K562 (cell line): Measurements from ENCODE around the gene FAM174C. TPM values are rescaled to one million over a fixed set of nuclear protein-coding genes. Genes with fewer than 3 reads are reported as not detected.

Source experiments
- BRCA1 ChIP-seq, 2 experiments: fragments of 450-650 bp in 1 of 2; sonication (generic) in 1 of 2; formaldehyde crosslinking in 1 of 2; IDR thresholded peaks; 2 replicates each; pipeline versions ENCODE4 v1.5.0 to v1.6.1; 2017 to 2020; ENCODE audit warnings: mild to moderate bottlenecking in 1 of 2, missing genetic modification reagents in 1 of 2
- CCNT2 ChIP-seq: IDR thresholded peaks from 2 replicates; pipeline ENCODE4 v1.6.1; 2011; ENCODE audit warnings: borderline replicate concordance, low read depth, mild to moderate bottlenecking, moderate library complexity, mixed read lengths, low read length; ENCODE audit not compliant: insufficient read length; ENCODE audit errors: extremely low read depth
- CHD2 ChIP-seq: IDR thresholded peaks from 2 replicates; pipeline ENCODE4 v1.6.1; 2011; ENCODE audit warnings: low read depth, low read length
- CREB3L1 ChIP-seq: fragments of 450-650 bp; IDR thresholded peaks from 2 replicates; pipeline ENCODE4 v1.6.1; 2014; ENCODE audit warnings: low read depth, mild to moderate bottlenecking, moderate library complexity, borderline replicate concordance
- FUS ChIP-seq: fragments of 200-400 bp; formaldehyde crosslinking; optimal IDR thresholded peaks from 2 replicates; pipeline ENCODE3; 2017; ENCODE audit warnings: low read depth, low read length
- HDAC8 ChIP-seq: fragments of 450-650 bp; IDR thresholded peaks from 2 replicates; pipeline ENCODE4 v1.6.1; 2016; ENCODE audit warnings: mild to moderate bottlenecking, missing genetic modification characterization, moderate library complexity, missing compliant biosample characterization
- JUN ChIP-seq, 2 experiments: sonication (generic) in 1 of 2; formaldehyde crosslinking in 1 of 2; IDR thresholded peaks; 2 replicates each; pipeline versions ENCODE4 v1.6.1 to v1.8.0; 2012 to 2022; ENCODE audit warnings: borderline replicate concordance in 2 of 2, mild to moderate bottlenecking in 2 of 2, improper control_type of control experiment in 1 of 2, low read depth in 1 of 2, low read length in 1 of 2, missing genetic modification reagents in 1 of 2
- MCM2 ChIP-seq: fragments of 450-650 bp; IDR thresholded peaks from 2 replicates; pipeline ENCODE4 v1.6.1; 2017; ENCODE audit warnings: low read depth, mild to moderate bottlenecking
- MECOM ChIP-seq: fragments of 250-450 bp; sonication (Bioruptor Pico); IDR thresholded peaks from 2 replicates; pipeline ENCODE4 v1.8.0; 2022; ENCODE audit warnings: inconsistent platforms
- MLX ChIP-seq, 2 experiments: fragments of 450-650 bp in 1 of 2; sonication (generic) in 1 of 2; formaldehyde crosslinking; conservative IDR thresholded peaks; 2 replicates each; pipeline versions ENCODE4 v1.4.0 to v1.8.1; 2020 to 2022; ENCODE audit warnings: mild to moderate bottlenecking in 1 of 2, missing genetic modification reagents in 1 of 2
- NFXL1 ChIP-seq: fragments of 450-650 bp; formaldehyde crosslinking; IDR thresholded peaks from 2 replicates; pipeline ENCODE4 v1.4.0; 2021; ENCODE audit warnings: mild to moderate bottlenecking
- PHB ChIP-seq: fragments of 250-450 bp; sonication (Bioruptor Pico); IDR thresholded peaks from 2 replicates; pipeline ENCODE4 v1.5.0; 2021
- RBM25 ChIP-seq: fragments of 200-400 bp; formaldehyde crosslinking; IDR thresholded peaks from 2 replicates; pipeline ENCODE4 v1.6.1; 2018; ENCODE audit warnings: low read length, low read depth, moderate library complexity; ENCODE audit not compliant: severe bottlenecking
- RBM39 ChIP-seq: fragments of 200-400 bp; formaldehyde crosslinking; optimal IDR thresholded peaks from 2 replicates; pipeline ENCODE3; 2018; ENCODE audit warnings: low read depth, low read length
- RFX1 ChIP-seq: fragments of 450-650 bp; IDR thresholded peaks from 2 replicates; pipeline ENCODE4 v1.6.1; 2016; ENCODE audit warnings: mild to moderate bottlenecking, moderate library complexity
- RHOXF2B ChIP-seq: fragments of 250-450 bp; sonication (Bioruptor Pico); conservative IDR thresholded peaks from 2 replicates; pipeline ENCODE4 v1.5.1; 2021
- SNRNP70 ChIP-seq: fragments of 200-400 bp; formaldehyde crosslinking; optimal IDR thresholded peaks from 2 replicates; pipeline ENCODE3; 2017; ENCODE audit warnings: low read depth, low read length
- ZBTB12 ChIP-seq: fragments of 250-450 bp; sonication (Bioruptor Pico); IDR thresholded peaks from 2 replicates; pipeline ENCODE4 v1.4.0; 2020
- ZNF436 ChIP-seq: fragments of 250-450, 450-650 bp; sonication (Bioruptor Pico); formaldehyde crosslinking; IDR thresholded peaks from 2 replicates; pipeline ENCODE4 v1.7.0; 2020; ENCODE audit warnings: mild to moderate bottlenecking
- polyA plus RNA-seq, 8 experiments: library from polyadenylated mRNA; depleted of rRNA in 4 of 8; stranded (reverse) in 5 of 8; unstranded in 3 of 8; fragments of >200 nt; fragmentation: Nextera tagmentation in 2 of 8; fragmentation: Illumina TruSeq in 1 of 8; extraction: Ambion mirVana in 2 of 8; extraction: Trizol in 1 of 8; gene quantifications; 2 replicates each; pipeline versions ENCODE4 v1.2.1 to v1.2.3, GENCODE V29; 2011 to 2014; ENCODE audit warnings: inconsistent platforms in 1 of 8, missing spikeins in 1 of 8
- total RNA-seq, 7 experiments: library from RNA; depleted of rRNA in 6 of 7; stranded (reverse); fragments of >200 nt in 6 of 7; fragmentation: Illumina TruSeq in 2 of 7; extraction: Trizol in 2 of 7; gene quantifications; 2 replicates each; pipeline versions ENCODE4 v1.2.1 to v1.2.3, GENCODE V29; 2011 to 2021; ENCODE audit warnings: low replicate concordance in 1 of 7
- TF ChIP-seq, protein P1 (sequence below): IDR thresholded peaks from 3 replicates; pipeline ENCODE4 v1.6.1; 2011; ENCODE audit warnings: borderline replicate concordance, mild to moderate bottlenecking, moderate library complexity; ENCODE audit not compliant: insufficient read length; ENCODE audit errors: extremely low read depth

FAM174C gene
- total and polyA plus RNA-seq, 9 of the 15 experiments (the other 6 are each of a cell fraction or from before 2014, with no cell fraction given) = 0.66 to 89.6 (median 20.3) TPM

DNA sequence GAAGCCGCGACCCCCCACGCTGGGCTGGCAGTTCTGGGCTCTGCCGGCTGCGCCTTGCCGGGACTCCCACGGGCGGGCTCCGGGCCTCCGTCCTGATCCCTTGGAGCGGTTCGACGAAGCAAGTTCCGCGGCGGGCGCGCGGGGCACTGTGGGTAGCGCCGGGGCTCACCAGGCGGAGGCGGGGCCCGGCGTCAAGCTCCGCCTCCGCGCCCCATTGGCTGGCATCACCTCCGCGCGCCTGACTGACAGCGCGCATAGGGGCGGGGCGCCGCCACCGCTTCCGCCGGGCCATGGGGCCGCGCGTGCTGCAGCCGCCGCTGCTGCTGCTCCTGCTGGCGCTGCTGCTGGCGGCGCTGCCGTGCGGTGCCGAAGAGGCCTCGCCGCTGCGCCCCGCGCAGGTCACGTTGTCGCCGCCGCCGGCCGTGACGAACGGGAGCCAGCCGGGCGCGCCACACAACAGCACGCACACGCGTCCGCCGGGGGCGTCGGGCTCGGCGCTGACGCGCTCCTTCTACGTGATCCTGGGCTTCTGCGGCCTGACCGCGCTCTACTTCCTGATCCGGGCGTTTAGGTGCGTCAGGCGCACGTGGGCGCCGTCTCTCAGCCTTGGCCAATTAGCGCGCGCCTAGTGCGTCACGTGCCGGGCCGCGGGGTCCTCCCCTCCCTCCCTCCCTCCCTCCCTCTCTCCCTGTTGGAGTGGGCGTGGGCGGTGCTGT, at the start of gene FAM174C (continued):
- TF ChIP-seq JUN (IDR thresholded peaks at IDR 0.05; ENCODE audit: borderline replicate concordance, low read depth, low read length) (peak; percentile 19; the same call in 1 of the 2 replicates), JUN (CRISPR knock-in tag; IDR thresholded peaks at IDR 0.05; ENCODE audit: borderline replicate concordance) (peak; percentile 73; the same call in 1 of the 2 replicates), NFXL1 (CRISPR knock-in tag) (no peak), BRCA1 (IDR thresholded peaks at IDR 0.05) (no peak), BRCA1 (CRISPR knock-in tag; IDR thresholded peaks at IDR 0.05) (no peak), RBM25 (peak; percentile 90), HDAC8 (tag) (no peak), ZBTB12 (peak; percentile 89), CREB3L1 (peak; percentile 33), ZNF436 (CRISPR knock-in tag) (no peak), FUS (no peak), CHD2 (no peak; the same call in 1 of the 2 replicates), CCNT2 (peak; percentile 91), SNRNP70 (no peak), MECOM (CRISPR knock-in tag) (no peak), RBM39 (no peak), PHB (CRISPR knock-in tag) (no peak), MLX (CRISPR knock-in tag; conservative IDR thresholded peaks at IDR 0.05) (no peak; a peak in 1 of 4 replicates), MCM2 (no peak), RFX1 (no peak), RHOXF2B (CRISPR knock-in tag) (0 out of 2 replicates have a peak, but pooled peaks have one; percentile 22)
- TF ChIP-seq, protein P1, sequence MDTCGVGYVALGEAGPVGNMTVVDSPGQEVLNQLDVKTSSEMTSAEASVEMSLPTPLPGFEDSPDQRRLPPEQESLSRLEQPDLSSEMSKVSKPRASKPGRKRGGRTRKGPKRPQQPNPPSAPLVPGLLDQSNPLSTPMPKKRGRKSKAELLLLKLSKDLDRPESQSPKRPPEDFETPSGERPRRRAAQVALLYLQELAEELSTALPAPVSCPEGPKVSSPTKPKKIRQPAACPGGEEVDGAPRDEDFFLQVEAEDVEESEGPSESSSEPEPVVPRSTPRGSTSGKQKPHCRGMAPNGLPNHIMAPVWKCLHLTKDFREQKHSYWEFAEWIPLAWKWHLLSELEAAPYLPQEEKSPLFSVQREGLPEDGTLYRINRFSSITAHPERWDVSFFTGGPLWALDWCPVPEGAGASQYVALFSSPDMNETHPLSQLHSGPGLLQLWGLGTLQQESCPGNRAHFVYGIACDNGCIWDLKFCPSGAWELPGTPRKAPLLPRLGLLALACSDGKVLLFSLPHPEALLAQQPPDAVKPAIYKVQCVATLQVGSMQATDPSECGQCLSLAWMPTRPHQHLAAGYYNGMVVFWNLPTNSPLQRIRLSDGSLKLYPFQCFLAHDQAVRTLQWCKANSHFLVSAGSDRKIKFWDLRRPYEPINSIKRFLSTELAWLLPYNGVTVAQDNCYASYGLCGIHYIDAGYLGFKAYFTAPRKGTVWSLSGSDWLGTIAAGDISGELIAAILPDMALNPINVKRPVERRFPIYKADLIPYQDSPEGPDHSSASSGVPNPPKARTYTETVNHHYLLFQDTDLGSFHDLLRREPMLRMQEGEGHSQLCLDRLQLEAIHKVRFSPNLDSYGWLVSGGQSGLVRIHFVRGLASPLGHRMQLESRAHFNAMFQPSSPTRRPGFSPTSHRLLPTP = no peak
